Ovary (tissue), 3 donors: Measurements from ENCODE around the gene IKZF1.

ENCODE experiments used
- CTCF ChIP-seq, 3 donors: fragments of 450-650 bp in 2 of 3; fragments of 200-600 bp in 1 of 3; IDR thresholded peaks; one replicate each; pipeline versions ENCODE4 v1.5.1 to v1.8.0; 2016 to 2022; ENCODE audit warnings: antibody characterized with exemption in 3 of 3, mild to moderate bottlenecking in 1 of 3
- EP300 ChIP-seq: sonication (generic); formaldehyde crosslinking; IDR thresholded peaks from one replicate; pipeline ENCODE4 v1.6.1; 2017; ENCODE audit warnings: antibody characterized with exemption
- POLR2A ChIP-seq: fragments of 450-650 bp; IDR thresholded peaks from one replicate; pipeline ENCODE4 v1.6.1; 2017; ENCODE audit warnings: antibody characterized with exemption, mild to moderate bottlenecking, moderate library complexity
- donor health status: DM: no; HTN: no; CAD: no.

DNA sequence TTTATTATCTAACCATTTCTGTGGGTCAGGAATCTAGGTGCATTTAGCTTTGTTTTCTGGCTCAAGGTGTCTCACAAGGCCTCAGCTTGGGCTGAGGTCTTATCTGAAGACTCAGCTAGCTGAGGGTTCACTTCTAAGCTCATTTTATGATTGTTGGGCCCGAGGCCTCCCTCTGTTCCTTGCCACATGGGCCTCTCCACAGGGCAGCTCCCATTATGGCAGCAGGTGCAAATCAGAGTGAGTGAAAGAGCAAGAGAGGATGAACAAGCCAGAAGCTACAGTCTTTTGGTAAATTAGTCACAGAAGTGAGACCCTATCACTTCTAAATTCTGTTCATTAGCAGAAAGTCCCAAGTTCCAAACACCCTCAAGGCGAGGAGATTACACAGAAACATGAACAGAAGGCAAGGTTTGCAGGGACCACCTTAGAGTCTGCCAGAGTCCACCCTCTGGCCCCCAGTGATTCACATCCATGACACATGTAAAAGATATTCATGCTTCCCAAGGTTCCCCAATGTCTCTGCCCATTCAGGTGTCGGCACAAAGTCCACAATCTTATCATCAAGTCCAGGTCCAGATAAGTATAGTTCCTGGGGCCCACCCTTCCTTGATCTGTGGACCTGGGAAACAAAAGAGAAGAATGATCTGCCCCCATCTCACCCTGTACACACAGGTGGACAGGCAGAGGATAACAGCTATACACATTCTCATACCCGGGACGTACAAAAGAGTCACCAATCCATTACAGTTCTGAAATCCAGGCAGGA is 121.9 kb downstream of the IKZF1 start:
- TF ChIP-seq CTCF (IDR thresholded peaks at IDR 0.05) (no peak), EP300 (no peak), POLR2A (no peak)
